Medulla oblongata (tissue), 1 donor: Measurements from ENCODE around the gene STX18.
"Not testable (repeated sequence)": the region's sequence is repeated elsewhere in the genome, so short reads cannot be mapped to it uniquely, and the experiment has no call there.

ENCODE experiments used
- DNase-seq: peaks from one replicate; pipeline ENCODE4 v3.0.0-alpha.2; 2015; ENCODE audit errors: extremely low spot score

Gene STX18

GRCh38 chr4:4541661-4542570 lies at the start of gene STX18:
Gene STX18 (minus strand): TSS chr4:4542048. CDS start chr4:4541964, 84 bp downstream.
- peak; percentile 73 for DNase-seq

- DNase-seq: no peak
These were observed 49.2 kb upstream of the STX18 start for GRCh38 chr4:4591071-4591470.

DNA sequence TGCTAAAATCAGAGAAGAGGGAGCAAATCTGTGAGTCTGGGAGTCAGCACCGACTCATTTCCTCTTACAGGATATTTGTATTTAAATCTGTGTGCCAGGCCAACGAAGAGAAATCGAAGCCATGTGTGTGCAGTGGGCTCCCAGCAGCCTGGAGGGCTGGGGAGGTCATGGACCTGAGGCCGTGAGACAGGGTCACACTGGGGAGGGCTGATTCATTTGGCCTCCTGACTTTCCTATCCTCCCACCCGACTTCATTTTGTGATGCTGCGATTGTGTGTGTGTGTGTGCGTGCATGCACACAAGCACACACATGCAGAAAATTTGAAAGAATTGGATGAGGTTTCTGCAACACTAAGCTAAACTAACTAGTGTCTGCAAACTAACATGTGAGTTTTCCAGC lies 48.7 kb upstream of the STX18 start:
- DNase-seq: no peak

DNA sequence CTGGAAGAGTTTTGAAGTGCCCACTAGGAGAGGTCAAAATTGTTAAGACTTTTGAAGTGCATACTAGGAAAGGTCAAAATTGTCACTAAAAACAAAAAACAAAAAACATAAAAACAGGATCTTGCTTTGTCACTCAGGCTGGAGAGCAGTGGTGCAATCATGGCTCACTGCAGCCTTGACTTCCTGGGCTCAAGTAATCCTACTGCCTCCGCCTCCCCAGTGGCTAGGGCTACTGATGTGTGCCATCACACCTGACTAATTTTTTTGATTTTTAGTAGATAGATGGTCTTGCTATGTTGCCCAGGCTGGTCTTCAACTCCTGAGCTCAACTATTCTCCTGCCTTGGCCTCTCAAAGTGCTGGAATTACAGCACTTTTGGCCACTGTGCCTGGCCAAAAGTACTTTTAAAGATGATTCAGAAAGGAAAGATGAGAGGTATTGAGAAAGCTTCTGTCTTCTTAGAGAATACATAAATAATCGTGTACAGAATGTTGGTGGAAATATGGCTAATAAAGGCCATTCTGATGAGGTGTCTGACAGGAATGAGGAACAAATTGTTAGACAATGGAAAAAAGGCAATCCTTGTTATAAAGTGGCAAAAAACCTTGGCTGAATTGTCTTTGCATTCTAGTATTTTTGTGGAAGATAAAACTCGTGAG lies 43.3 kb upstream of the STX18 start:
- DNase-seq: no peak

- no peak for DNase-seq
These were observed 41.8 kb upstream of the STX18 start for GRCh38 chr4:4583606-4584005.

- no peak for DNase-seq
These were observed 40.8 kb upstream of the STX18 start for GRCh38 chr4:4582653-4583052.

DNA sequence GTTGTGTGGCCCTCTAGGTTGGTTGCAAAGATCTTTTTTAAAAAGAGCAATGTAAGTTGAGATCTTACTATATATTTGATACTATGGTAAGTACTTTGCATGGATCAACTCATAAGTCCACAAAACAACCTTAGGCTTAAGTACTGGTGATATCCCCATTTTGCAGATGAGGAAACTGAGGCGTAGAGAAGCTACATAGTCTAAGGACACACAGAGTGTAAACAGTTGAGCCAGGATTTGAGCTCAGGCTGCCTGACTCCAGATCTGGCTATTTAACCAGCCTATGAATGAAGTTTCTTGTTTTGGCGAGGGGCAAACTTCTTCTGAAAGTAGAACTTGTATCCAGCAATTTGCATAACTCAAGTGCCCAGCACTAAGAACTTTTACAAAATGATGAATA lies 38.6 kb upstream of the STX18 start:
- DNase-seq: no peak

DNA sequence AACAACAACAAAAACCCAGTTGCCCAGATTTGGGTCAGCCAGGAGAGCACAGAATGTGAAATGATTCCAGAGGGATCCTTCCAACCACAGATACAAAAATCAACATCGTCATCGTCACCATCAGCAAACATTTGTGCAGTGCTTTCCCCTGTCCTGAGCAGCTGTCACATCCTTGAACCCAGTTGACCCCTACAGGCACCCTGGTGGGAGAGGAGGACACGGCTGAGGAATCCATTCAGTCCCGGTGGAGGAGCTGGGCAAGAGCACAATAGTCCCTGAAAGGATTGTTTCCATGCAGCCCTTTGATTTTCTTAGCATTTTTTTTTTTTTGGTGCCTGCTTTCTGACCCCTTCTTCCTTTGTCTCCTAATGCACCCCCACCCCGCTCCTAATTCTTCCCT lies 37.1 kb upstream of the STX18 start:
- DNase-seq: no peak

- no peak for DNase-seq
These were observed 35.6 kb upstream of the STX18 start for GRCh38 chr4:4577359-4577875.

DNA sequence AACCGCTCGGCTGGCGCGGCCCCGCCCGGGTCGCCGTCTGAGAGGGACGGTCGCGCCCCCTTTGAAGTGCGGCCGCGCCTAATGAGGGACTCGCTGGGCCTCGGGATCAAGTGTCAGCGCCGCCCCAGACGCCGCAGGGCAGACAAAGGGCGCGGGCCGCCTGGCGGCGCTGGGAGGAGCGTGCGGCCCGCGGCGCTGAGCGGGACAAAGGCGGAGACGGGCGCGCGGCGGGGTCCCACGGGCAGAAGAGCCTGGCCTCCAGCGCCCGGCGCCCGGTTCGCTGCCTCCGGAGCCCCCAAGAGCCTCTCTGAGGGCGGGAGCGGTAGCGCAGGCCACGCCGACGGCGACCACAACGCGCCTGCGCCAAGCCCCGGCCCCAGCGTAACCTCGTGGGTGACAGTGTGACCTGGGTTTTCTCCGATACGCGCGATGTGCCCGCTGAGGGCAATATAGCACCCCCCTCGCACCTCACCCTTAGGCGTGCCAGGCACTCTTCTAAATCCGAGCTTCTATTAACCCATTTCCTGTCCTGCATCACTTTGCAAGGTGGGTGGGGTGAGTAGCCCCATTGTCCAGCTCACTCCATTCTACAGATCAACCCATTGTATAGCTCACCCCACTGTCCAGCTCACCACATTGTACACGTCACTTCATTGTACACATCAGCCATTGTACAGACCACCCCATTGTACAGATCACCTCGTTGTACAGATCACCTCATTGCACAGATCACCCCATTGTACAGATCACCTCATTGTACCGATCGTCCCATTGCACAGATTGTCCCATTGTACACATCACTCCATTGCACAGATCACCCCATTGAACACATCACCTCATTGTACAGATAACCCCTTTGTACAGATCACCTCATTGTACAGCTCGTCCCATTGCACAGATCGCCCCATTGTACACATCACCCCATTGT lies 33.7 kb upstream of the STX18 start:
- DNase-seq: peak; percentile 57

- DNase-seq: peak; percentile 63
These were observed 32.9 kb upstream of the STX18 start for GRCh38 chr4:4574792-4575191.

- DNase-seq: no peak
These were observed 32.2 kb upstream of the STX18 start for GRCh38 chr4:4574052-4574451.

GRCh38 chr4:4572821-4573220 lies 31.0 kb upstream of the STX18 start:
- DNase-seq: no peak

DNA sequence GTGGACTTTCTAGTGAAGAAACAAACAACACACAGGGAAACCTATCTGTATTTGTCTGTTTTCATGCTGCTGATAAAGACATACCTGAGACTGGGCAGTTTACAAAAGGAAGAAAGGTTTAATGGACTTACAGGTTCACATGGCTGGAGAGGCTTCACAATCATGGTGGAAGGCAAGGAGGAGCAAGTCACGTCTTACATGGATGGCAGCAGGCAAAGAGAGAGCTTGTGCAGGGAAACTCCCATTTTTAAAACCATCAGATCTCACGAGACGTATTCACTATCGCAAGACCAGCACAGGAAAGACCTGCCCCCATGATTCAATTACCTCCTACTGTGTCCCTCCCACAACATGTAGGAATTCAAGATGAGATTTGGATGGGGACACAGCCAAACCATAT lies 28.0 kb upstream of the STX18 start:
- DNase-seq: not testable (repeated sequence)

DNA sequence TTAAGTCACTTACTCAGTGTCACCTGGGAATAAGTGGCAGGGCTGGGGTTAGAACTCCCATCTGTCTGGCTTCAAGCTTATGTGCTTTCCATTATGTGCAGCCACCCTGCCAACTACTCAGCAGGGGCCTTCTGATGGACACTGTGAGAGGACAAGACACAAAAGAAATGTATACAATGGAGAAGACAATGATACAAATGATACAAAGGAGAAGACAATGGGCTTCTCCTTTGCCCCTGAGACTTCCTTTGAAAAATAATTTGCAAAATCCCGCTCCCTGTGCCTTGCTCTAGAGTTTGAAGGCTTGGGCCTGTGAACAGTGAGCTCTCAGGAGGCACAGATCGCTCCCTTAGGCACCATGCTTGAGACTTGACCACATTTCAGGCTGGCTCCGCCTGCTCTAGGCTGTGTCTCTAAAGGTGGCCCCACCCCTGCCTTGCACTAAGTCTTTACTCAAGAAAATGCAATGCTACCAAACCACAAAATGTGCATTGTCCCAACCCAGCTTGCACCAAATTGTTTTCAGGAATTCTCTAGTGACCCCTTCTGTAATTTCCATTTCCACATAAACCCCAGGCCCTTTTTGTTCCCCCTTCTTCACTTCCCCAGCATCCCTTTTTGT lies 27.1 kb upstream of the STX18 start:
- no peak for DNase-seq

- not testable (repeated sequence) for DNase-seq
These were observed 24.5 kb upstream of the STX18 start for GRCh38 chr4:4566359-4566758.

- DNase-seq: no peak
These were observed 22.7 kb upstream of the STX18 start for GRCh38 chr4:4564522-4564921.

DNA sequence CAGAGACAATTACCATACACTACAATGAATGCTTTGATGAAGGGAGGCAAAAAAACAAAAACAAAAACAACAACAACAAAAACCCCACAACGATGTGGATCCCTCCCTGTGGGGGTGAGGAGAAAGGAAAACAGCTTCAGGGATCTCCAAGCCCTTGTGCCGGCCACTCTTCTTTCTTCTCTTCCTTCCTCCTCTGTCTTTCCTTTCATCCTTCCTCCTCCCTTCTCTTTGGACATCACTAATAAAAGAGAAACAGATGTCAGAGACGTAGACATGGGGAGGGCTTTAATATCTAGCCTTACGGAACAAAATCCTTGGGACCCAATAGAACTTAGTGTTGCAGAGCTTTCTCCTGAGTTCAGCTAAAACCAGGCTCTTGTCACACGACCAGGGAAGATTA lies 18.8 kb upstream of the STX18 start:
- peak; percentile 45 for DNase-seq

- no peak for DNase-seq
These were observed 18.3 kb upstream of the STX18 start for GRCh38 chr4:4560136-4560535.

DNA sequence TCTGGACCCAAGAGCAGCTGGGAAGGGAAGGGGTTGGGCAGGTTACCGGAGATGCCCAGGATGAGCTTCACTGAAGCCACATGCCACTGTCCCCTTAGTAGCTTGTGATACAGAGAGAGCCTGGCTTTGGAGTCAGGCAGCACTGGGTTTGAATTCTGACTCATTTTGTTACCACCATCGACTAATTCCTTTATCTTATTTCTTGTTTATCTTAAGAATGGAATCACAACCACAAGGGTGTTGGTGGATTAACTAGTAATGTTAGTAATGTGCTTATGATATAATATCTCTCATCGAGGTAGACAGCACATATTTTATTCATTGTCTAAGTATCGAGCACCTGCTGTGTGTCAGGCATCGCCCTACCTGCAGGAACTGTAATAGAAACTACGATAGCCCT lies 17.7 kb upstream of the STX18 start:
- no peak for DNase-seq

DNA sequence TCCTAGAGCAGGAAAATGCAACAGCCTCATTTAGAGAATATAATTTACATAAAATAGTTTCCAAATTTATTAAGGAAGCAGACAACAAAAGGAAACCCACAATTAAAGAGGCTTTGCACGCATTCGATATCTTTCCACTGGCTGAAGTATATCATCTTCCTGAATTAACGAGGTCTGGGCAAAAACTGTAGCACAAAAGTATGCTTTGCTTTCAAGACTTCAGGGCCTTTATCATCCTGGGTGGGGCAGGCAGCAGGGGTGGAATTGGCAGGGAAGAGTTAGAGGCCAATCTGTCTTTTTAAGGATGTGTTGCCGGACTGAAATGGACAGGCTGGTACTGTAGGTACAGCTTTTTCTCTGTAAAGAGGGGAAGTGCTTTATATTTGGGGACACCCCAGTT lies 17.0 kb upstream of the STX18 start:
- DNase-seq: no peak
